Keratinocyte (primary cell): Measurements from ENCODE around the gene SNTG2. TPM values are rescaled to one million over a fixed set of nuclear protein-coding genes. Genes with fewer than 3 reads are reported as not detected.

Experiments
- DNase-seq: peaks from one replicate; pipeline ENCODE4 v3.0.0-alpha.2; 2011; ENCODE audit warnings: low read depth, missing footprints, low spot score
- FAIRE-seq: peaks from 2 replicates; lab custom pipeline; 2011; peaks lifted over from hg19 to GRCh38; lab: Jason Lieb, UNC
- H2AFZ ChIP-seq: 2 replicates; pipeline ENCODE4 v1.6.0; 2012; ENCODE audit warnings: low read length, control low read depth, inconsistent platforms; ENCODE audit not compliant: control insufficient read depth
- H3K27ac ChIP-seq: 2 replicates; pipeline ENCODE4 v1.5.1; 2011; ENCODE audit warnings: low read length; ENCODE audit not compliant: control insufficient read depth, insufficient read depth
- H3K27me3 ChIP-seq: 3 replicates; pipeline ENCODE4 v1.6.0; 2011; ENCODE audit warnings: low read length; ENCODE audit not compliant: control insufficient read depth, insufficient read depth; ENCODE audit errors: extremely low read depth
- H3K36me3 ChIP-seq, 2 experiments: 2 replicates in 1 of 2; 3 replicates in 1 of 2; pipeline ENCODE4 v1.5.1; 2011; ENCODE audit warnings: low read length in 2 of 2, mild to moderate bottlenecking in 1 of 2; ENCODE audit not compliant: control insufficient read depth in 2 of 2, insufficient read depth in 2 of 2; ENCODE audit errors: extremely low read depth in 1 of 2
- H3K4me1 ChIP-seq: 3 replicates; pipeline ENCODE4 v1.5.1; 2011; ENCODE audit warnings: low read length; ENCODE audit not compliant: control insufficient read depth, insufficient read depth; ENCODE audit errors: extremely low read depth
- H3K4me2 ChIP-seq: 3 replicates; pipeline ENCODE4 v1.6.0; 2011; ENCODE audit warnings: low read depth, low read length; ENCODE audit not compliant: control insufficient read depth, insufficient read depth; ENCODE audit errors: extremely low read depth
- H3K4me3 ChIP-seq, 3 experiments: fragments of 200-600 bp in 1 of 3; sonication (generic) in 1 of 3; 2 replicates in 2 of 3; 3 replicates in 1 of 3; pipeline ENCODE4 v1.5.1; 2011 to 2016; ENCODE audit warnings: low read length in 3 of 3, mild to moderate bottlenecking in 3 of 3, control low read depth in 2 of 3, inconsistent platforms in 1 of 3, low read depth in 1 of 3, mixed read lengths in 1 of 3, mixed run types in 1 of 3, moderate library complexity in 1 of 3; ENCODE audit not compliant: control insufficient read depth in 2 of 3, insufficient read depth in 2 of 3; ENCODE audit errors: extremely low read depth in 1 of 3
- H3K79me2 ChIP-seq: 2 replicates; pipeline ENCODE4 v1.6.0; 2012; ENCODE audit warnings: low read length; ENCODE audit not compliant: control insufficient read depth, insufficient read depth
- H3K9ac ChIP-seq: 3 replicates; pipeline ENCODE4 v1.6.0; 2011; ENCODE audit warnings: low read length; ENCODE audit not compliant: control insufficient read depth, insufficient read depth; ENCODE audit errors: extremely low read depth
- H3K9me1 ChIP-seq: 3 replicates; pipeline ENCODE4 v1.6.0; 2011; ENCODE audit warnings: low read length; ENCODE audit not compliant: control insufficient read depth, insufficient read depth; ENCODE audit errors: extremely low read depth
- H3K9me3 ChIP-seq: 2 replicates; pipeline ENCODE4 v1.5.1; 2012; ENCODE audit warnings: low read depth, low read length; ENCODE audit not compliant: control insufficient read depth
- H4K20me1 ChIP-seq: 3 replicates; pipeline ENCODE4 v1.6.0; 2011; ENCODE audit warnings: low read length; ENCODE audit not compliant: control insufficient read depth, insufficient read depth; ENCODE audit errors: extremely low read depth
- EZH2 ChIP-seq: IDR thresholded peaks from one replicate; pipeline ENCODE4 v1.6.1; 2012; ENCODE audit warnings: inconsistent platforms, mild to moderate bottlenecking, low read length, moderate library complexity
- dilution Hi-C: fragments of 300-500 bp; cut with MboI; formaldehyde crosslinking; loops from one replicate; pipeline ENCODE4 v1.7.0; 2020; ENCODE audit warnings: low sequenced_read_pairs; ENCODE audit not compliant: extremely low pct_ligation_motif_present
- polyA plus RNA-seq, 5 experiments: library from polyadenylated mRNA; depleted of rRNA in 3 of 5; stranded (reverse) in 3 of 5; stranded (forward) in 1 of 5; unstranded in 1 of 5; fragments of >200 nt; gene quantifications; 1 replicate in 1 of 5; 2 replicates in 3 of 5; 3 replicates in 1 of 5; pipeline versions ENCODE4 v1.2.1 to v1.2.3, GENCODE V29; 2011 to 2012; ENCODE audit warnings: missing spikeins in 2 of 5, low read depth in 1 of 5, low replicate concordance in 1 of 5
- TF ChIP-seq, protein P1 (sequence below), 3 experiments: IDR thresholded peaks in 1 of 3; conservative IDR thresholded peaks in 1 of 3; optimal IDR thresholded peaks in 1 of 3; 2 replicates in 2 of 3; 3 replicates in 1 of 3; pipeline versions ENCODE3 to v1.5.1; 2011; ENCODE audit warnings: low read length in 3 of 3, mild to moderate bottlenecking in 3 of 3, moderate library complexity in 2 of 3, control low read depth in 1 of 3, inconsistent platforms in 1 of 3; ENCODE audit not compliant: insufficient read depth in 2 of 3; ENCODE audit errors: extremely low read depth in 1 of 3

Gene SNTG2
- polyA plus RNA-seq, 1 donor (not counting 4 experiments of a cell fraction or from before 2014, with no cell fraction given): not detected

DNA sequence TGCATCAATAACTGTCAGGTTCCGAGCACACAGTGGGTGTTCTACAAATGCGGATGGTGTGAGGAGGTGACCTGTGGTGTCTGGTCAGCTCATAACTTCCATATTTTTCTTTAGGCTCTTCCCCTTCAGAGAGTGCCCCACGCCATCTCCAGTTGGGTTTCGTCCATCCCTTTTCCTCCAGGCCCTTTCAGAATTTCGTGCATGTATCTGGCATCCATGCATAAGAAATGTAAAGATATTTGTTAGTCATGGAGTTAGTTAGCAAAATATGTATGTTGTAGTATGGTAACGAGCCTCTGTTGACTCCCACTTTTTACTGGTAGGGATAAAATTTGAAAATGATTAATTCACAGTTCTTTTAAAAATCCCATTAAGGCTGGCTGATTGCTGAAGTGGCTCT lies 67.2 kb downstream of the SNTG2 start:
- no peaks in the 10 kb centered on the region for H4K20me1 ChIP-seq
- no peak overlapping the region for H2AFZ ChIP-seq
- FAIRE-seq (no peak), DNase-seq (no peak)
- dilution Hi-C loops: no loop called here
- H3K9me1 ChIP-seq: no peaks in the 10 kb centered on the region
- no peaks in the 10 kb centered on the region for H3K79me2 ChIP-seq
- no peak overlapping the region for H3K4me3 ChIP-seq
- TF ChIP-seq, protein P1, sequence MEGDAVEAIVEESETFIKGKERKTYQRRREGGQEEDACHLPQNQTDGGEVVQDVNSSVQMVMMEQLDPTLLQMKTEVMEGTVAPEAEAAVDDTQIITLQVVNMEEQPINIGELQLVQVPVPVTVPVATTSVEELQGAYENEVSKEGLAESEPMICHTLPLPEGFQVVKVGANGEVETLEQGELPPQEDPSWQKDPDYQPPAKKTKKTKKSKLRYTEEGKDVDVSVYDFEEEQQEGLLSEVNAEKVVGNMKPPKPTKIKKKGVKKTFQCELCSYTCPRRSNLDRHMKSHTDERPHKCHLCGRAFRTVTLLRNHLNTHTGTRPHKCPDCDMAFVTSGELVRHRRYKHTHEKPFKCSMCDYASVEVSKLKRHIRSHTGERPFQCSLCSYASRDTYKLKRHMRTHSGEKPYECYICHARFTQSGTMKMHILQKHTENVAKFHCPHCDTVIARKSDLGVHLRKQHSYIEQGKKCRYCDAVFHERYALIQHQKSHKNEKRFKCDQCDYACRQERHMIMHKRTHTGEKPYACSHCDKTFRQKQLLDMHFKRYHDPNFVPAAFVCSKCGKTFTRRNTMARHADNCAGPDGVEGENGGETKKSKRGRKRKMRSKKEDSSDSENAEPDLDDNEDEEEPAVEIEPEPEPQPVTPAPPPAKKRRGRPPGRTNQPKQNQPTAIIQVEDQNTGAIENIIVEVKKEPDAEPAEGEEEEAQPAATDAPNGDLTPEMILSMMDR (optimal IDR thresholded peaks at IDR 0.05 in 1 of 3, IDR thresholded peaks at IDR 0.05 in 1 of 3, conservative IDR thresholded peaks at IDR 0.05 in 1 of 3; ENCODE audit: extremely low read depth in 1 of 3, insufficient read depth in 2 of 3, low read length in 3 of 3): no peak
- TF ChIP-seq EZH2: no peak
- no peaks in the 10 kb centered on the region for H3K27me3 ChIP-seq
- no peaks in the 10 kb centered on the region for H3K9me3 ChIP-seq
- no peak overlapping the region for H3K9ac ChIP-seq
- no peaks in the 10 kb centered on the region for H3K4me1 ChIP-seq
- H3K4me2 ChIP-seq: no peak overlapping the region
- H3K36me3 ChIP-seq: no peaks in the 10 kb centered on the region
- no peak overlapping the region for H3K27ac ChIP-seq

DNA sequence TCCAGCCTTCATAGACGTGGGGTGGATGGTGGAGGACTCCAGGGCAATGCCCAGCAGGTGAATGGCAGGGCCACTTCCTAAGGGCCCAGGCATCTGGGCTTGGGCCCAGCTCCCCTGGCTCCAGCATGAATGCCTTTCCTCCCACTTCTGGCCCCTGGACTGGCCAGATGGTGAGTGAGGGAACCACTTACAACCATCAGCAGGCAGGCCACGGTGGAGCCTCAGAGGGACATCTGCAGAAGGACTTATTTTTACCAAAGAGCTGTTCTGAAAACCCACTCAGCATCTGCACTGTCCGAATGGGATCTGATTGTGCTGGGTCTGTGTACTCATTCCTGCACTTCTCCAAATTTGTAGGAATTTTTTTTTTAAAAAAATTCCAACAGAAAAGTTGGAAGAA lies 69.6 kb downstream of the SNTG2 start:
- no peaks in the 10 kb centered on the region for H3K79me2 ChIP-seq
- no peak for TF ChIP-seq EZH2
- TF ChIP-seq, protein P1 (optimal IDR thresholded peaks at IDR 0.05 in 1 of 3, IDR thresholded peaks at IDR 0.05 in 1 of 3, conservative IDR thresholded peaks at IDR 0.05 in 1 of 3; ENCODE audit: extremely low read depth in 1 of 3, insufficient read depth in 2 of 3, low read length in 3 of 3): no peak
- no peaks in the 10 kb centered on the region for H3K4me1 ChIP-seq
- no peaks in the 10 kb centered on the region for H3K9me1 ChIP-seq
- no peak overlapping the region for H3K9ac ChIP-seq
- no peaks in the 10 kb centered on the region for H3K27me3 ChIP-seq
- no peak overlapping the region for H2AFZ ChIP-seq
- FAIRE-seq (no peak), DNase-seq (no peak)
- no peaks in the 10 kb centered on the region for H3K36me3 ChIP-seq
- H4K20me1 ChIP-seq: no peaks in the 10 kb centered on the region
- no peaks in the 10 kb centered on the region for H3K9me3 ChIP-seq
- H3K4me2 ChIP-seq: no peak overlapping the region
- dilution Hi-C loops: no loop called here
- H3K27ac ChIP-seq: no peak overlapping the region
- no peak overlapping the region for H3K4me3 ChIP-seq
